ENCODE measurements around the gene GTF2I. TPM values are rescaled to one million over a fixed set of nuclear protein-coding genes. Genes with fewer than 3 reads are reported as not detected.
"Not testable (repeated sequence)": the region's sequence is repeated elsewhere in the genome, so short reads cannot be mapped to it uniquely, and the experiment has no call there.

Gene GTF2I
- total RNA-seq, 1 donor from 2014 or later: 107 TPM

DNA sequence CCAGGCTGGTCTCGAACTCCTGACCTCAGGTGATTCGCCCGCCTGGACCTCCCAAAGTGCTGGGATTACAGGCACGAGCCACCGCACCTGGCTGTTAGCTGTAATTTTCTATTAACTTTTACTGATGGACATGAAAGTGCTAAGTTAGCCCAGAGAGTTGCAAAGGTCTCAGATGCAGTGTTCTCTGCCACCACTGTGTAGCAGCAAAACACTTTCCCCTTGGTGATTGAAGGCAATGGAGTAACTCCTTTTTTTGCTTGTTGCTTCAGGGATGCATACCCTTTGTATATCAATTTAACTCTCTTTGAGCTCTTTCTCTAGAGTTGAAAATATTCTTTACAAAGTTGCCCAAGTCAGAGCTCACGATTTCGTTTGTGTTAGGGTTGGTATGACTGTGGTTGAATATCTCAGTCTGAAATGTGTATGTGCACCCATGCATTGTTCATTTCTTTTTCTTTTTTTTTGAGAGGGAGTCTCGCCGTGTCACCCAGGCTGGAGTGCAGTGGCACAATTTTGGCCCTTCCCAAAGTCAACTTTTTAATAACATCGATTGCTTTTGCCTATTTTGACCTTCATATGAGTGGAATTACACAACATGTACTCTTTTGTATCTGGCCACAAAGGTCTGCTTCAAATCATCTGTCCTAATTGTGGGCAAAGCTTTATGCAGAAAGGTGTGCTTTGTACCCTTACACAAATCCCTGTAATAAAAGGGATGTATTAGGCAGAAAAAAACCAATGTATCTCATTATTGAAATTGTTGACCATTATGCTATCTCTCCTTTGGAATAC lies 52.6 kb downstream of the GTF2I start:
- no peak for DNase-seq (ENCODE audit: low read depth in 2 of 2)

- no peak for DNase-seq (ENCODE audit: low read depth in 2 of 2)
Observed at GRCh38 chr7:74713567-74713966, 56.0 kb downstream of the GTF2I start.

DNA sequence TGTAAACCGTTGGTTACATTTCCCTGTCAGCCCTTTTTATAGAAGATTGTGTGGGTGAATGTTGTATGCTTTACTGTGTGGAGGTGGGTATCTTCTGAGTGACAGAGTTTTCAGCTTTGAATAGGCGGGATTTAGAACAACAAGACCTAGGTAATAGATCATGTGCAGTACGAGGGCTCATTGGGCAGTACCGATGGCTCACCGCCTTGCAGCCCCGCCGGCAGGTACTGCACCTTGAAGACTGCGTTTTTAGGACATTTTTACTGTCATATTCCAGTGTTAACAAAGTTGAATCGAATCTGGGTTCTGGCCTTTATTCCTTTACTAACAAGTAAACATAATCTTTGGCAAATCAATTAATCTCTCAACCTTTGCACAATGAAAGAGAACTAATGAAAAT lies 60.4 kb downstream of the GTF2I start:
- no peak for DNase-seq (ENCODE audit: low read depth in 2 of 2)

DNA sequence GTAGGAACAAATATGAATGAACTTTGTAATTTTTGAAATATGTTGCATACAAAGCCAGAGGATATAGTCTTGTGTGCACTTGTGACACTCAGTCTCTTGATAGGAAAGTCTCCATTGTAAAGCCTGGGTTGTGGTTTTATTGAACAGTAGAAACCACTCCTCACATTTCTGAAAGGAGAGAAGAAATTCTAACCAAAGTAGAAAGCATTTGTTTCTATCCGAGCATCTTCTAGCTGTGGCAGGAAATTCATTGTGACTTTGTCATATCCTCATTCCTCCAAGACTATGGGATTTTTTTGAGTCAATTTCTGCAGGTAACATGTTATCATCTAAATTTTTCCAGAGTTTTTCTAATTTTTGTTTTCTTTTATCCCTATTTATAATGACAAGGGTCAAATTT lies 60.8 kb downstream of the GTF2I start:
- DNase-seq (ENCODE audit: low read depth in 2 of 2): peak in 1 of 2 donors; percentile 40

DNA sequence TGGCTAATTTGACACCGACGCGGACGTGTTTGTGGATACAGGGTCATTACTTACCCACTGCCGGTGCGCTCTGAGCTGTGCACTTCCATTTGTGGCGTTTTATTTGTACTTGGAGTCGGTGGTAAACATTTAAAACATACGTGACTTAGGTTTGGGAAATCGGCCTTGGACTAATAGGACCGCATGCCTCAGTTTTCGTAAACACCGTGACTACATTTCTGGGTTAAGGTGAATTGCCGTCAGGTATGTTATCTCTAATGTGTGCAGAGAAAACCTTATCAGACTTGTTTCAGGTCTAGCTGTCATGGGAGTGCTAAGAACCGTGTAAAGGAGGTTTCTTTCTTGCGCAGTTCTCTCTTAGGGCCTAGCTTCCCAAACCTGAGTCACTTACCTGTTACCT lies 64.6 kb downstream of the GTF2I start:
- DNase-seq (ENCODE audit: low read depth in 2 of 2): no peak

- DNase-seq (ENCODE audit: low read depth in 2 of 2): no peak
Observed at GRCh38 chr7:74725840-74726239, 68.3 kb downstream of the GTF2I start.

DNA sequence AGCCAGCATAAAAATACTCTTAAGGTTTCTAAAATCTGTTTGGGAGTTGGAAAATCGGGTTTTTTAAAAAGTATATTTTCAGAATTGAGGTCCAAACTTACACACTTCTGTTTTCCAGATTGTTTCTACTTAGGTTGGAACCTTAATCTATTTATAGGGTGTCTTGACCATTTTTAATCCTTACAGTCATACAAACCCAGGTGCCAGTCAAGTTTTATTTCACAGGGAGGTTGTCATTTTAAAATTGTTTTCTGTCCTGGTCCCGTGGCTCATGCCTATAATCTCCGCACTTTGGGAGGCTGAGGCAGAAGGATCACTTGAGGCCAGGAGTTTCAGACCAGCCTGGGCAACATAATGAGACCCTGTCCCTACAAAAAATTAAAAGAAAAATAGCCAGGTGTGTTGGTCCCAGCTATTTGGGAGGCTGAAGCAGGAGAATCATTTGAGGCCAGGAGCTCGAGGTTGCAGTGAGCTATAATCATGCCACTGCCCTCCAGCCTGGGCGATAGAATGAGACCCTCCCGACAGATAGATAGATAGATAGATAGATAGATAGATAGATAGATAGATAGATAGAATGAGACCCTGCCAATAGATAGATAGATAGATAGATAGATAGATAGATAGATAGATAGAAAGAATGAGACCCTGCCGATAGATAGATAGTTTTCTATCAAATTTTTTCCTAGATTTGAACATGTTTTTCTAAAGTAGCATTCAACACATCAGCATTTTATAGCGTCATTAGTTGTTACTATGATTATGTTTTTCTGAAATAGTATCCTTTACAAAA lies 69.0 kb downstream of the GTF2I start:
- no peak for DNase-seq (ENCODE audit: low read depth in 2 of 2)

GRCh38 chr7:74728686-74729085 lies 71.2 kb downstream of the GTF2I start:
- not testable (repeated sequence) for DNase-seq (ENCODE audit: low read depth in 2 of 2)

DNA sequence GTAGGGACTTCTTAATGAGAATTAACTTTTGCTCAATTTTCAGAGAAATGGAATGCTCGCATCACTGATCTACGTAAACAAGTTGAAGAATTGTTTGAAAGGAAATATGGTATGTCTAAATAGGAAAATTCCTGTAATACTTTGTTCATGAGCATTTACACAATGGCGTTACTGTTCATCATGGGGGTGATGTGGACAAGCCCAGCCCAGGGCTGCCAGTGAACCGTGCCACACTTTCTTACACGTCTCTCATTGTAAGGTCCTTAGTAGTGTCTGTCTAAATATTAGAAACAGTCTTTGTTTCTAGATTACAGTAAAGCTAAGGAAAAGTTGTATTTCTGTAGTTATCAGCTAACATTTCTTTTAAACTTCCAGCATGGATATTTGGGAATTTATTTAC lies 72.7 kb downstream of the GTF2I start:
- not testable (repeated sequence) for DNase-seq (ENCODE audit: low read depth in 2 of 2)

- DNase-seq (ENCODE audit: low read depth in 2 of 2): not testable (repeated sequence)
Observed at GRCh38 chr7:74739974-74740703, 82.6 kb downstream of the GTF2I start.

GRCh38 chr7:74743936-74744557 lies 86.5 kb downstream of the GTF2I start:
- DNase-seq (ENCODE audit: low read depth in 2 of 2): not testable (repeated sequence)

DNA sequence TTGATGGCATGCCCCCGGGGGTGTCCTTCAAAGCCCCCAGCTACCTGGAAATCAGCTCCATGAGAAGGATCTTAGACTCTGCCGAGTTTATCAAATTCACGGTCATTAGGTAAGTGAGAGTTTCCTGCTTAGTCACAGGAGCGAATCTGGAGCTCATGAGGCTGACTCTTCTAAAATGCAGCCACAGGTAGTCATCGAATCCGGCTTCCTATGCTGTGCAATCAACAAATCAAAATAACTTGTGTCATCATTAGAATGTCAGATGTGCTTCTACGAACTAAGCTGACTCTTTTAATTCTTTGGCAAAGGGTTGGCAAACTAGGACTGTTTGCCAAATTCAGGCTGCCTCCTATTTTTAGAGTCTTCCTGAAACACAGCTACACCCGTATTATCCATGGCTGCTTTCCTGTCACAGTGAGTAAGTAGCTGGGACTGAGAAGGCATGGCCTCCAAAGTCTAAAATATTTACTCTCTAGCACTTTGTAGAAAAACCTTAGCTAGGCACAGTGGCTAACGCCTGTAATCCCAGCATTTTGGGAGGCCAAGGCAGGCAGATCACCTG lies 96.5 kb downstream of the GTF2I start:
- DNase-seq (ENCODE audit: low read depth in 2 of 2): not testable (repeated sequence)

DNA sequence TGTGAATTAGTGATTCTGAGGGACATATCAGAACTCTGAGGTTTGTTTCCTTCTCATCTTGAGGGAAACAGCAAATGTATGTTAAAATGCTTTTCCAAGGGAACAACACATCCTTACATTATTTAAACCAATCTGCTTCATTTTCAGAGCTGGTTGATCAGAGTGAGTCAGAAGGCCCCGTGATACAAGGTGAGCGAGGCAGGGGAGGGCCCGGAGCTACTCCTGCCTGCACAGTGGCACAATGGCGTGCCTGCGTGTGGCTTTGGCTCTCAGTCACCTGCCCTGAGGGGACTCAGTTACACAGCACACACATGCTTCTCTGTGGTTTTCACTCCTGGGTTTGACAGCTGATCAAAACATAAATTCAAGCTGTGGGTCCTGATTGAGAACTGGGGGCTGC lies 99.2 kb downstream of the GTF2I start:
- DNase-seq (ENCODE audit: low read depth in 2 of 2): not testable (repeated sequence)

GRCh38 chr7:74758268-74758667 lies 100.8 kb downstream of the GTF2I start:
- not testable (repeated sequence) for DNase-seq (ENCODE audit: low read depth in 2 of 2)

DNA sequence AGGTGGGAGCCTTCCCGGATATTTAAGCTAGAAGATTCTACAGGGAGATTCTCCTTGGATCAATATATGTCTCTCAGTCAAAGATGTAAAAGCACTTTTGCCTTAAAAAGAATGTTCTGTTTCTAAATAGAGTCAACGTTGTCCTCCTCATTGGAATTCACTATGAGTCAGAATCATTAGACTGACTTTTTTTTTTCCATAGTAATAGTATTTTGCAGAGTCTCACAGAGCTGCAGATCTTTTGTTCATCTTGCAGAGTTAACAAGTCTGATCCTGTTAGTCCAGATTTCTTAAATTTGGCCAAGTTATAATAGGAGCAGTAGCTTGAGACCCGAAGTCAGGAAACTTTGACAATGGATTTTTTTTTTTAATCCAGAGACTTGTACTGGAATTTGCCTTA lies 101.5 kb downstream of the GTF2I start:
- DNase-seq (ENCODE audit: low read depth in 2 of 2): not testable (repeated sequence)

DNA sequence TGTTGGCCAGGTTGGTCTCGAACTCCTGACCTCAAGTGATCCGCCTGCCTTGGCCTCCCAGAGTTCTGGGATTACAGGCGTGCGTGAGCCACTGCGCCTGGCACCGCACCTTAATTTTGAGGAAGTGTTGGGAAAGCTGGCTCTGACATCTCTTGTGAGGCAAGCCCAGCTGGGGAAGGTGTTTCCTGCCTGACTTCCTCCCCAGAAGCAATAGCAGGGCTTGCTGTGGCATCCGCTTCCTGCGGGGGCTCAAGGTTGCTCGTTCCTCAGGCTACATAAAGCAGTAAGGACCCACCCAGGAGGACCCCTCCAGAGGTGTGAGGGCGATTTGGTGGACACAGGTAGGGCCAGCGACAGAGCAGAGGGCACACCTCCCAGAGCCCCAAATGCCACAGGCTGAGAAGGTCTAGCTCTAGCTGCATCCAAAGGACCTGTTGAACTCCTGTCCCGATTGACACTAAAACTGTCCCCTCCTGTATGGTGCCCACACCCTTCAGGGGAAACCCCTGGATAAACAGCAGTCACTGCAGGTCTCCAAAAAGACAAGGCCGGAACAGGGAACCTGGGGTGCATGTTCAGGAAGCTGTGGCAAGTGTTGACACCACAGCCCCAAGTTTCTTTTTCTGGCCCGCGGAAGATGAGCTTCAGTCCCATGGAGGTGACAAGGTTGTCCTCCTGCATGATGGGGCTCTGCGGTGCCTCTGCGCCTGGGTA lies 107.8 kb downstream of the GTF2I start:
- DNase-seq (ENCODE audit: low read depth in 2 of 2): not testable (repeated sequence)

DNA sequence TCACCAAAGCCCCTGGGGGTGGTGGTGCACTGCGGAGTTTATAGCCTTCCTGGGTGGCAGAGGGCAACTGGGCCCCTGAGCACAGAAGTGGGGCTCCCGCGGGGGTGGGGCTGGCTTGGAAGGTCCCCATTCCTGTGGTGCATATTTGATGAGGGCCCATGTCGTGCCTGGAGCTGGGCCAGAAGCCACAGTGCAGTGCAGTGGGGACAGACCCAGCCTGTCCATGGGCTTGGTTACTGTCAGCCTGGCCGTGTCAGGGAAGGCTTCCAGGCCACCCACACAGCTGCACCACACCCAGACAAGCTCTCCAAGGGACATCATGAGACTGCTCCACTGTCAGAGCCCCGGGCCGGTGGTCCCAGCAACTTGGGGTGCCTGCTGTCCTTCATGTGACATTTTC lies 109.0 kb downstream of the GTF2I start:
- DNase-seq (ENCODE audit: low read depth in 2 of 2): not testable (repeated sequence)

- not testable (repeated sequence) for DNase-seq (ENCODE audit: low read depth in 2 of 2)
Observed at GRCh38 chr7:74766991-74767390, 109.5 kb downstream of the GTF2I start.

- DNase-seq (ENCODE audit: low read depth in 2 of 2): not testable (repeated sequence)
Observed at GRCh38 chr7:74770062-74770461, 112.5 kb downstream of the GTF2I start.

DNA sequence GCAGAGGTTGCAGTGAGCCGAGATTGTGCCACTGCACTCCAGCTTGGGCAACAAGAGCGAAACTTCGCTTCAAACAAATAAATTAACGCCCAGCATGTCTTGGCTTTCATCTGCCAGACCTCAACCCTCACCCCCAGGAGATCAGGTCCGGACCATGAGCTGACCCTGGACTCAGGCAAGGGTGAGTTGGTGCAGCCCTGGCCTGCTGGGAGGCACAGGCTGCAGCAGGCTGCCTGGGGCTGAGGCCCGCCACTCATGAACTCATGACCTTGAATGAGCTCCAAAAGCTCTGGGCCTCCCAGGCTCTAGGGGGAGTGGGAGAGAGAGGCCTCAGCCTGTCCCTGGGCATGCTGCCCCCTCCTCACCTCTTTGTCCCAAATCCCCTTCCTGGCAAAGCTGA lies 114.6 kb downstream of the GTF2I start:
- DNase-seq (ENCODE audit: low read depth in 2 of 2): not testable (repeated sequence)

Measured in lung microvascular endothelial cell (primary cell).